GM04503 (cell line): ENCODE results near the gene ZNF521.
"Not testable (repeated sequence)": the region's sequence is repeated elsewhere in the genome, so short reads cannot be mapped to it uniquely, and the experiment has no call there.

Source experiments
- DNase-seq: peaks from one replicate; pipeline ENCODE4 v3.0.0-alpha.2; 2012; ENCODE audit warnings: low read depth

Gene ZNF521

DNA sequence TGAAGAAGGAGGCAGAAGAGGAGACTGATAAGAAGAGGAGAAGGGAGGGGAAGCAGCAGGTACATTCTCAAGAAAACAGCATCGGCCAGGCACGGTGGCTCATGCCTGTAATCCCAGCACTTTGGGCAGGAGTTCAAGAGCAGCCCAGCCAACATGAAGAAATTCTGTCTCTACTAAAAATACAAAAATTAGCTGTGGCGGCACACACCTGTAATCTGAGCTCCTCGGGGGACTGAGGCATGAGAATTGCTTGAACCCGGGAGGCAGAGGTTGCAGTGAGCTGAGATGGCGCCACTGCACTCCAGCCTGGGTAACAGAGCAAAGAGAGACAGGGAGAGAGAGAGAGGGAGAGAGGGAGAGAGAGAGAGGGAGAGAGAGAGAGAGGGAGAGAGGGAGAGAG, 318.8 kb downstream of the ZNF521 start:
- not testable (repeated sequence) for DNase-seq

GRCh38 chr18:25029802-25030201, 322.2 kb downstream of the ZNF521 start:
- no peak for DNase-seq

DNA sequence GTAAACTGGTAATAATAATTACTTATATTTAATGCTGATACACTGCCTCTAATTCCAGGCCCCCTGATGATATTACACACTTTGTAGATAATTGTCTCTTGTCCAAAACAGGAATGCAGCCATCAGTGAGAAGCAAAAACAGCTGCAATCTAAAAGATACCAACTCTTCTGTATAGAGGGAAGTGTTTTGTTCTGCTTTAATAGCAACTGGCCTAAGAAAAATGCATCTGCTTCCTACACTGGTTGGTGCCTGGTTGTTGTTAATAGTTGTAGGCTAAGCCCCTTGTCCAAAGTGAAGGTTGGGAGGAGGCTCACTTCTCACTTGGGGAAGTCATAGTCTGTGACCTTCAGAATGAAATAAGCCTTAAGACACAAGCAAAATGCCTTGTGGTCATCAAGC, 332.0 kb downstream of the ZNF521 start:
- no peak for DNase-seq

- DNase-seq, result no peak
Observed at GRCh38 chr18:25019086-25019860, 332.7 kb downstream of the ZNF521 start.

- DNase-seq, result no peak
Observed at GRCh38 chr18:25016666-25017065, 335.3 kb downstream of the ZNF521 start.

DNA sequence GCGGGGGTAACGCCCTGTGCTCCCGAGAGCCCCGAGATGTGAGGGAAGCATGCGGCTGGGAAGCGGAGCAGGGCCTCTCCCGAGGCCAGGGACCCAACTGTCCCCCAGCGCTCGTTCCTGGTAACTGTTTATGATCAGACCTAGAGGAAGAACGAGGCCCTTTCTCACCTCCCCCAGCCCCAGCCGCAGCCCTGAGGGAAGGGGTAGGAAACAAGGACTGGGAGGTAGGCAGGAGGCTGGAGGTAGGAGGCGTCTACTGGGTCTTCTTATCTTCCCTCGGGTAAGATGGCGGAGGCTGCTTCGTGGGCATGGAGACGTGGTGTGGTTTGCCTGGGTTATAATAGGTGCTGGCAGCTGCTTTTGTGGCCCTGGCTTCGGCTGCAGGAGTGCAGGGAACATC, 335.8 kb downstream of the ZNF521 start:
- no peak for DNase-seq
